ENCODE results near the gene RNF149. TPM values are rescaled to one million over a fixed set of nuclear protein-coding genes. Genes with fewer than 3 reads are reported as not detected.
"Not testable (repeated sequence)": the region's sequence is repeated elsewhere in the genome, so short reads cannot be mapped to it uniquely, and the experiment has no call there.

The RNF149 gene
- total RNA-seq, 1 experiment from 2014 or later, result 45.0 TPM

DNA sequence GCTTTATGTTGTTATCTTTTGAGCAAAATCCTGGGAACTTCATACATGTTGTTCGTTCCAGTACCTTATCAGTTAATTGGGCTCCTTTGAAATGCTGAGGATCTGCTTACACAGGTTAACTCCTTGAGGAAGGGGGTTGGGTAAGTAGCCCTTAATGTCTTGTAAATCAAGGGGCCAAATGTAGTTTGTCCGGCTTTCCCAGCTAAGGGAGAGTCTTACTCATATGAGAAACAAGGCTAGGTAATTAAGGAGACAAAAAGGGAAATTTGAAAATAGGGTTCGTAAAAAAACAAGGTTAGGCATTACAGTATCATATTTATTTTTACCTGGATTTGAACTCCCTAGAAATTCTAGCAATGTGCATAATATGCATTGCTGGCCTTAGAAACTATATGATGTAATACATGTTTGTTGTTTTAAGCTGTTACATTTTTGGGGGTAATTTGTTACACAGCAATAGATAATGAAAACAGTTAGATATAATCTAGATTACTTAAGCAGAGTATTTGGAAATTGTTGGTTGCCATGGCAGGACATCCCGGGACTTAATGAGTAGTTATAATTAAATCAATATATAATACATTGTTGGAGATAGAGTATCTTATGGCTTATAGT lies 30.9 kb upstream of the RNF149 start:
- no peak for DNase-seq (ENCODE audit: low read depth)
- in situ Hi-C loops (cut with HindIII; ENCODE audit: low pct_unique_long_range_greater_than_20kb, low sequenced_read_pairs), result no loop called here

DNA sequence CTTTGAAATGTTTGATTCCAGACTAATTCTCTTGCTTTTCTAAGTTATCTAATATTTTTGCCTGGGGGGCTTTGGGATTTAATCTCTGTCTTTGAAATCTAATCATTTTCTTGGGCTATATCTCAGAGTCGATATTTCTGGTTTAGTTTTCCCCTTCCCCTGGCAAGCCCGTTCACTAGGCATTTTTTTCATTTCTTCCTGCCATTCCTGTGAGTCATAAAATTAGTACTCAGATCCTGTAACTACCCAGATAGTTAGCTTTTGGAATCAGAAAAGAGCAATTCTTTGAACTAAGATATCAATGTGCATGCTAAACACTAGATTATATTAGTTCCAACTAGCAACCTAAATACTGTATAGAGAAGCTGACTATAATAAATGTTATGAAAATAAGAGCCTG lies 29.4 kb upstream of the RNF149 start:
- no peak for DNase-seq (ENCODE audit: low read depth)

DNA sequence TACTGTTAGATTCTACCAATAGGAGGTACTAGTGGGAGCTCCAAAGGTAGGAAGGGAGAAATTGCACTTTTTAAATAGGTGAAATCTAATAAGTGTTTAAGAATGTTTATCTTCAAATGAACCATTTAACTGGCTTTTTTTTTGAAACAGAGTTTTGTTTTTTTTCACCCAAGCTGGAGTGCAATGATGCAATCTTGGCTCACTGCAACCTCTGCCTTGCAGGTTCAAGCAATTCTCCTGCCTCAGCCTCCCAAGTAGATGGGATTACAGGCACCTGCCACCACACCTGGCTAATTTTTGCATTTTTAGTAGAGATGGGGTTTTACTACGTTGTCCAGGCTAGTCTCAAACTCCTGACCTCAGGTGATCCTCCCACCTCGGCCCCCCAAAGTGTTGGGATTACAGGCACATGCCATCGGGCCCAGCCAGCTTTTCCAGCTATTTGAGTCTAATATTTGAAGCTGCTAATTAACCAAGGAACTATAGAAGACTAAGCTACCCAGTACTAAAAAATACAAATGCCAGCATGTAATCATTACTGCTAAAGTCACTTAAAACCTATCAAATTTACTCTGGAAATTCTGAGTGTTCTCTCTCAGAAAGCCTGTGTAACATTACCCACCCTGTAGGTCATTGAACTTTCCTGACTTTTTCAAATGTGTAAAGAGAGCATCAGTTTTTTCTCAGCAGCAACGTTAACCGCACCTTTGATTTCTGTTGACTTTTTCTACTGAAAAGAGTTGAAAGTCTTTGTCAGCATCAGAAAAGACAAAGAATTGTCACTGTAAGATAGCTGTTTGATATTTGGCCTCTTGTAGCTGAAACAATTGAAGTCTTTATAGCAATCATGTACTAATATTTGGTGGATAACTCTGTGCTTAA lies 24.6 kb upstream of the RNF149 start:
- DNase-seq (ENCODE audit: low read depth), result no peak
- in situ Hi-C loops (cut with HindIII; ENCODE audit: low pct_unique_long_range_greater_than_20kb, low sequenced_read_pairs), result no loop called here

More for the DNA sequence above, 29.4 kb upstream of the RNF149 start:
- in situ Hi-C loops (cut with HindIII; ENCODE audit: low pct_unique_long_range_greater_than_20kb, low sequenced_read_pairs), result no loop called here

DNA sequence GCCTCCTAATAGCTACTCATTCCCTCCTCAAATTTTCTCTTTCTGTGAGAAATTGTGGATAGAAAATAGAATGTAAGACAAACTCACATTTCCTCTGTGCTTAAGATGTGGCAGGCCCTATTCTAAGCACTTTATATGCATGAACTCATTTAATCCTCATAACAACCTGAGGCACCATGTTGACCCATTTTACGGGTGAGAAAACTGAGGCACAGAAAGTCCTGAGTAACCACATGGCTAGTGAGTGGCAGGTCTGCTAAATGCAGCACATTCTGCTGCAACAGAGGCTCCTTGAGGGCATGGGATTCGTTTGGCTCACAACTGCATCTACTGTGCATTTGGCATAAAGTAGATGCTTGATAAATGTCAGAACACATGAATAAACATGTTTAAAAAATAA lies 22.7 kb upstream of the RNF149 start:
- in situ Hi-C loops (cut with HindIII; ENCODE audit: low pct_unique_long_range_greater_than_20kb, low sequenced_read_pairs), result no loop called here
- no peak for DNase-seq (ENCODE audit: low read depth)

DNA sequence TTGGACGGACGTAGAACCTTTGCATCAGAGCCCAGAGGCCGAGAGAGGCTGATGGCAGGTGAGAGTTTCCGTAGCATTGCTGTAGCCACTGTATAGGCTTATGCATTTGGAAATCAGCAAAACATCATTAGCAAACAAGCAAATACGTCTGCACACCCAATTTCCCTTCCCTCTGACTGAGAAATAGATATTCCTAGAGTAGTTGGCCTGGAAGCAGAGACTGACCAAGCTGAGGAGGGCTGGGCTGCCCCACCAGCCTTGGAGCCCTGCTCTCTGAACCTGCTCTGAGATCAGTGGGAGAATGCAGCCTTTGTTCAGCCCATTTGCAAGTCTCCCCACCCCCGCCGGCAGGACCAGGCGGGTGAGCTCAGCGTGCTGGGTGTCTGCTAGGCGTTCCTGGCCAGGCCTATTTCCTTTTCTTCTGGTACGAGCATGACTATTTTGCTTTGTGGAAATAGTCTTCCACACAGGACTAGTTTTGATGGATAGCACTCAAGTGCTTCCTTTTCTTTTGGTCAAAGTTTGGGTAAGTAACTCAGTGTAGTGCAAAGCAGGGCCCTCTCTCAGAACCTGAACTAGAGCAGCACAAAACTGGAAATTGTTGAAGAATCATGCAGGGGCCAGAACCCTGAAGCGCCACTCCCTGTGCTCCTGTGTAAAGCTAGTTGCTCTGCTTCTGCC lies 21.9 kb upstream of the RNF149 start:
- no peak for DNase-seq (ENCODE audit: low read depth)
- in situ Hi-C loops (cut with HindIII; ENCODE audit: low pct_unique_long_range_greater_than_20kb, low sequenced_read_pairs), result no loop called here

DNA sequence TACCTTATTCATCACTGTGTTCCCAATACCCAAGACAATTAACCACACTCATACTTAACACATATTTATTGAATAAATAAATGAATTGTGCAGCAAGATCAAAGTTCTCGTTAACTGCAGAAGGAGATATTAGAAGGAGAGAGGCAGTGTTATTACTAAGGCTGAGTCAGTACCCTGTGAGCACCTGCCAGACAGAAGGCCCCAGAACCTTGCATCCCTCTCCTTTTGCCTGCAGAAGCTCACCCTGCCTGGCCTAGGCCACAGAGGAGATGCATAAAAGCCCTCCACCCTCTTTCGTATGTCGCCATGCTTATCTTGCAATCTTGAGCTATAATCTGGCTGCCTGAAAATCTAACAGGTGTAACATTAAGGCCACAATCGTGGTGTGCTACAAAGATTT lies 20.5 kb upstream of the RNF149 start:
- in situ Hi-C loops (cut with HindIII; ENCODE audit: low pct_unique_long_range_greater_than_20kb, low sequenced_read_pairs), result no loop called here
- DNase-seq (ENCODE audit: low read depth), result no peak

DNA sequence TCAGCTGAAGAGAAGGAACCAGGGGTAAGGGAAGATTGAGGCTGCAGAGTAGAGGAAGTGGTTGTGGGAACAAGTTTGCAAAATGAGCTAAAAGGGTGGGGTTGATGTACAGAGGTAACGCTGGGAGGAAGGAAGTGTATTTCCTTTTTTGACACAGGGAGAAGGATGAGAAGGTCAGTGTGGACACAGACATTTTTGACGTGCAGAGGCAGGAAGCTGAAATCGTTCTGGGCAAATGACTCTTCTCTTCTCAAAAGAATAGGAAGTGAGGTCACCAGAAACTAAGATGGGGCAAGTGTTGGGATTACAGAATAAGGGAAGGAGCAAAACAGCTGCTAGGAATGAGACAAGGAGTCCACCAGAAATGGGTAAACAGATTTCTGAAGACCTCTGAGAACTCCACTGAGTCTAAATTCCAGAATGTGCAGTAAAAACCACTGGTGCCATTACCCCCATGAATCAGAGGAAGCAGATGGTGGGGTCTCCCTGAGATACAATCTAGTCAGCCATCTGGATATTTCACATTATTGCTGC lies 20.0 kb upstream of the RNF149 start:
- DNase-seq (ENCODE audit: low read depth), result no peak
- in situ Hi-C loops (cut with HindIII; ENCODE audit: low pct_unique_long_range_greater_than_20kb, low sequenced_read_pairs), result no loop called here

DNA sequence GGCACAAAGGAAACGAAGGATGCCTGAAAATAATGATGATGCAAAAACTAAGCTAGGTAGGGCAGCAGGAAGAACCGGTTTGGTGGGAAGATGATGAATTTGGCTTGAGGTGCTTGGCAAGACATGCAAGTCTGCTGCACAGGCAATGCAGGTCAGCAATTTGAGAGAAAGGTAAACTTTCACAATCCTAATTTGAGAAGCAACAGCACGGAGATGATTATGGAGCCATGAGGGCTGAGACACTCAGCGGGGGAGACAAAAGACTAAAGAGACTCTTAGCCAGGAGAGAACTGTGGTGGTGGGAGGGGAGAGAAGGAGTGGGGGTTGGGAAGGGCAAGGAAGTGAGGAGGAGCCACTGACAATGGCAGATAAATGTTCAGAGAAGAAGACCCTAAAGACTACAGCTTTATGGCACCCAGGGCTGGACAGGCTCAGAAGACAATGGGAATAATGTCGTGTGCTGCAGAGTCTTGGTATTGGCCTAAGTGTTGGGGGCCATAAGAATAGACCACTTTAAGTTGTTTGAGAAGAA lies 19.4 kb upstream of the RNF149 start:
- in situ Hi-C loops (cut with HindIII; ENCODE audit: low pct_unique_long_range_greater_than_20kb, low sequenced_read_pairs), result no loop called here
- no peak for DNase-seq (ENCODE audit: low read depth)

DNA sequence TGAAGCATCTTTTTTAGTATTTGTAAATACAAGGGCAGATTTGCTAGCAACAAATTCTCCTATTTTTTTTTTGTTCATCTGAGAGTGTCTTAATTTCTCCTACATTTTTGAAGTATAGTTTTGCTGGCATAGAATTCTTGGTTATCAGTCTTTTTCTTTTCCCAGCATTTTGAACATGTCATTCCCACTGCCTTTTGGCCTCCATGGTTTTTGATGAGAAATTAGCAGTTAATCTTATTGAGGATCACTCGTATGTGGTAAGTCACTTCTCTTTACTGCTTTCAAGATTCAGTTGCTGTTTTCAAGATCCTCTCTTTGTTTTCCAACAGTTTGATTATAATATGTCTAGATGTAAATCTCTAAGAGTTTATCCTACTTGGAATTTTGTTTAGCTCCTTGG lies 16.9 kb upstream of the RNF149 start:
- in situ Hi-C loops (cut with HindIII; ENCODE audit: low pct_unique_long_range_greater_than_20kb, low sequenced_read_pairs), result no loop called here
- no peak for DNase-seq (ENCODE audit: low read depth)

DNA sequence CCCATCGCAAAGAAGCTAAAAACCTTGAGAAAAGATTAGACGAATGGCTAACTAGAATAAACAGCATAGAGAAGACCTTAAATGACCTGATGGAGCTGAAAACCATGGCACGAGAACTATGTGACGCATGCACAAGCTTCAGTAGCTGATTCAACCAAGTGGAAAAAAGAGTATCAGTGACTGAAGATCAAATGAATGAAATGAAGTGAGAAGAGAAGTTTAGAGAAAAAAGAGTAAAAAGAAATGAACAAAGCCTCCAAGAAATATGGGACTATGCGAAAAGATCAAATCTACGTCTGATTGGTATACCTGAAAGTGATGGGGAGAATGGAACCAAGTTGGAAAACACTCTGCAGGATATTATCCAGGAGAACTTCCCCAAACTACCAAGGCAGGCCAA lies 8.1 kb upstream of the RNF149 start:
- in situ Hi-C loops (cut with HindIII; ENCODE audit: low pct_unique_long_range_greater_than_20kb, low sequenced_read_pairs); DNase-seq (ENCODE audit: low read depth): not testable (repeated sequence)

DNA sequence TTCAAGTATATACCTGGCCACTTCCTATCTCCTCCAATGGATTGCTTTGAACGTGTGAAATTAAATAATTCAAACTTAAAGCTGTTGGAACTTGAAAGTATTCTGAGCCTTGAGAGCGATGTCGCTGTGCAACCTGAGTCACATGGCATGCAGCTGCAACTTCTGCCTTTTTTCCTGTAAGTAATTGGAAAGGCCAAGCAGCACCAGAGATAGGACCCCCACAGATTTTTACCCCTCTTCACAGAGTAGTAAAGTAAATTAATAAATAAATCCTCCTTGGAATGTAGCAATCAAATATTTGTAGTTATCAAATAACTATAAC lies 3.2 kb upstream of the RNF149 start:
- no peak for DNase-seq (ENCODE audit: low read depth)
- in situ Hi-C loops (cut with HindIII; ENCODE audit: low pct_unique_long_range_greater_than_20kb, low sequenced_read_pairs), result no loop called here

DNA sequence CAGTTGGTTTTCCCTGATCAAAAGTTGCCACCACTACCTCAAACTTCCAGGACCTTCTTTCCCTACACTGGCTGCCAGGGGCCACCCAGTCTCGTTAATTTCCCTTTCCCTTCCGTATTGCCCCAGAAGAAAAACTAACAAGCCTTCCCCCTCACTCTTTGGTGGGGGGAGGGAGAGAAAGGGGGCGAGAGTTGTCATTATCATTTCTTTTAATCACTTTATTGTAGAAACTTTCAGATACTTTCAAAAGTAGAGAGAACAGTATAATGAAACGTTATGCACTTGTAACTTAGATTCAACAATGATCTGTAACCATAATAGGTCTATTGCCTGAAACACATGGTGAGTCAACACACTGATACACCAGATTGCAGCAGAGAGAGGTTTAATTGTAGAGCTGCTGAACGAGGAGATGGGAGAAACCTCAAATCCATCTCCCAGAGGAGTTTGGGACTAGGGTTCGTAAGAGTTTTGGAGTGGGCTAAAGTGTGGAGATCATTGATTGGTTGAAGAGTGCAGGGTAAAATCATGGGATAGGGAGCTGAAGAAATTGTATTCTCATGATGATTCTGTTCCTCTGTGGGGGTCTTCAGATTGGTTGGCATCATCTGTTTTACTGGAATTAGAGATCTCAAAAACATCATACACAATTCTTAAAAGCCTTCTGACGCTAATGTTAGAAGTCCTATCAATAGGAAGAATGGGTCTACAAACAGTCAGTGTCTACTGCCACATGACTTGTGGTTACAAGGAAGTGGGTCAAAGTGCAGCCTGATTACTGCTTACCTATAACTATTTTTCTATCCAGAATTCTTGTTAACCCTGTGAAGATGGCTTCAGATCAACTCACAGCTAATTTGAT lies 2.6 kb upstream of the RNF149 start:
- in situ Hi-C loops (cut with HindIII; ENCODE audit: low pct_unique_long_range_greater_than_20kb, low sequenced_read_pairs), result no loop called here
- DNase-seq (ENCODE audit: low read depth), result no peak

DNA sequence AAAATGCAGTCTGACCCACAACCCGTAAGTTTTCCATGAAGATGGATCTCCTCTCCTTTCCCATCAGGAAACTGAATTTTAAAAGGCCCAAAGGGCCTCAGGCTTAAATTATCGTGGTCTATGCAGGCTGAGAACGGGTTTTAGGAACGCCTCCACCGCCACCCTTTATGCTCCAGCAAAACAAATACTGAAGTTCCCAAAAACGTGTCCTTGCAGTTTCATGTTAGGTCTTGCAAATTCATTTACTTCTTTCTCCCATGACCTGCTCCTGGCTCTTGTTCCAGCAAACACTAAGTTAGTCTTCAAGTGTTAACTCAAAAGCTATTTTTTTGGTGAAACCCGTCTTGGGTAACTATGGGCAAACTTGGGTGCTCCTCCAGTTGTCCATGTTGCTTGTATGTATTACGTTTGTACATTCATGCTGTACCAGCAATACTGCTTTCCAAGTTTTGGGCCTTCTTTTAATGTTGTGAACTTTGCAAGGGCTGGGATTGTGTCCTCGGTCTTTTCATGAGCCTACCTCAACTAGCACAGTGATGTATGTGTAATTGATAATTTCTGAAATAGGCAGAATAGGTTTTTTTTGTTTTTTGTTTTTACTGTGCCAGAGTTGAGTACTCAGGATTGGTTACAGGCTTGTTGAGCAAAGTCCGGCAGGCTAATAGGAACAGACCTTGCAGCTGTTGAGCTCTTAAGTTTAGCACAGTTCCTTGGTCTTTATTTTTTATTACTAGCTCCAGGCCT lies 1.8 kb upstream of the RNF149 start:
- DNase-seq (ENCODE audit: low read depth), result no peak
- in situ Hi-C loops (cut with HindIII; ENCODE audit: low pct_unique_long_range_greater_than_20kb, low sequenced_read_pairs), result no loop called here

DNA sequence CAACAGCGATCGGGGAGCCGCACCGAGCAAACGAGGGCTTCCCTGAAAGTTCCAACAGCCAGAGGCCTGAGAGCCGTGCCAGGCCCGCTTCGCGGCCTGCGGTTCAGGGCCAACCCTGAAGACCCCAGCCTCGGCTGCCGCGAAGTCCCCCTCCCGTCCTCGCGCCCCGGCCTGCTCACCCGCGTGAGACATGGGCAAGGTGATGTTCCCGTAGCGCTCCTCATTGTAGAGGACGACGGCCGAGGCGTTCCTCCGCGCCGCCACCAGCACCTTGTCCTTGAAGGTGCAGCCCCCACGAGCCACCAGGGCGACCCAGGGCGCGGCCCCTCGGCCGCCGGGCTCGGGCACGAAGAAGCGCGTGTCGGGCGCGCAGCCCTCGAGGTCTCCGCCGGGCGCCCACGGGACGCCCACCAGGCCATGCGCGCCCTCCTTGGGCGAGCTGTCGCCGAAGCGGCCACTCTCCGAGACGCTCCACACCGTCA lies 510 bp downstream of the RNF149 start:
- no peak for DNase-seq (ENCODE audit: low read depth)
- in situ Hi-C loops (cut with HindIII; ENCODE audit: low pct_unique_long_range_greater_than_20kb, low sequenced_read_pairs), result no loop called here

DNA sequence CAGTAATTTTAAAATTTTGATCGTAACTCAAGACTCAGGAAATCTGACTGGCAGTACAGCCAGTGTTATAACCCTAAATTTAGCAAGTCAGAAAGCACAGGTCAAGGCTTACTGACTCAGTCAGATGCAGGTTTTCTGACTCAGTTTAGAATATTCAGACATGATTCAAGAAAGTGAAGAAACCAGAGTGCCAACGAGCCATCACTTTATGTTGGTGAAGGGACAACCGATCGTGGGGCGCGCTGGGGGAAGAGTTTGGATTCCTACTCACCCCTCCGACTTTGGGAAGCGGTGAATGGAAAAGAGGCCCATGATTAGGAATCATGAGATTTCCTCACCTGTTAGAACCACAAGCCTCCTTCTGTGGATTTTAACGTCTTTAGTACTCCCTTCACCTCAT lies 998 bp downstream of the RNF149 start:
- in situ Hi-C loops (cut with HindIII; ENCODE audit: low pct_unique_long_range_greater_than_20kb, low sequenced_read_pairs), result no loop called here
- DNase-seq (ENCODE audit: low read depth), result peak; percentile 8

DNA sequence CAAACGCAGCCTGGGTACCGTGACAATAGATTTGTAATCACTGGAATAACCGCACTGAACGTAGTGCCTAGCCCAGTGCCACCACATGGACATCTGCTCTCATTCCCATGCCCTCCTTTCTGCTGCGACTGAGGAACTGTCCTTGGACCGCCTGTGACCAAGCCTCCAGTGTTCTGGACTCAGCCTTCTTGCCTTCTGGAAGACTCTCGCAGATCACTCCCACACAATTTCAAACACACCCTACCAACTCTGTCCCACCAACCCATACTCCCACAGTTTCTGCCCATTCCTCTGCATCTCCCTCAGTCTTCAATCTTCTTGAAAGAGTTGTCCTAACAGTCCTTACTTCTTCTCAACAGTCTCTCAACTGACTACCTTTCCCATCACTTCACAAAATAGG lies 2.1 kb downstream of the RNF149 start:
- in situ Hi-C loops (cut with HindIII; ENCODE audit: low pct_unique_long_range_greater_than_20kb, low sequenced_read_pairs), result no loop called here
- DNase-seq (ENCODE audit: low read depth), result no peak

DNA sequence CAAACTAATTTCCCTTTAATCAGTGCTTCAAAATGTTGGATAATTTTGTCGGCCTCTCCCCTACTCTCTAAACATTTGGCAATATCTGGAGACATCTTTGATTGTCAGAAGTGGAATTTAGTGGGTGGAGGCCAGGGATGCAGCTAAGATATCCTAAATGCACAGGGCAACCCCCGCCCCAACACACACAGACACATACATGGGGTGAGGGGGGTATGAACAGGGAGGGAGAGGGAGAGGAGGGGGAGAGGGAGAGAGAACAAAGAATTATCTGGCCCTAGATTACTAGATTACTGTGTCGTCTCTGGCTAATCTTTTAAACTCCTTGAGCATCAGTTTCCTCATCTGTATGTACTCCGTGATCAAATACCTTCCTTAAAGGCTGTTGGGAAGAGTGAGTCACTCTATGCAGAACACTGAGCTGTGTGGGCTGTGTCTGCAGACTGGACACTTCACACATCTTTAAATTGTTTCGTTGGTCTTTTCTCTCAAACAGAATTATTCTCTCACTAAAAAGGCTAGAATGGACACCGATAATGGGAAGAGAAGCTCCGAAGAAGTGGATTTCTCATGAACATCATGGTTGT lies 2.9 kb downstream of the RNF149 start:
- no peak for DNase-seq (ENCODE audit: low read depth)
- in situ Hi-C loops (cut with HindIII; ENCODE audit: low pct_unique_long_range_greater_than_20kb, low sequenced_read_pairs), result no loop called here

Data from Caki2 (cell line).